Fibroblast of lung (primary cell): ENCODE results near the gene PTCRA.

ENCODE experiments used
- CTCF ChIP-seq, 2 donors: IDR thresholded peaks in 1 of 2; conservative IDR thresholded peaks in 1 of 2; 1 replicate in 1 of 2; 2 replicates in 1 of 2; pipeline ENCODE4 v1.5.1; 2011 to 2012; ENCODE audit warnings: low read length in 2 of 2, control low read depth in 1 of 2, inconsistent platforms in 1 of 2, low read depth in 1 of 2, mild to moderate bottlenecking in 1 of 2
- EZH2 ChIP-seq: IDR thresholded peaks from 2 replicates; pipeline ENCODE4 v1.5.1; 2012; ENCODE audit warnings: low read length, control low read depth, mild to moderate bottlenecking; ENCODE audit errors: missing control alignments

GRCh38 chr6:42968126-42968701 is 52.4 kb downstream of the PTCRA start:
- TF ChIP-seq CTCF (conservative IDR thresholded peaks at IDR 0.05 in 1 of 2, IDR thresholded peaks at IDR 0.05 in 1 of 2; ENCODE audit: low read depth in 1 of 2, low read length in 2 of 2) = no peak
- TF ChIP-seq EZH2 = no peak
